Endometrial microvascular endothelial cells (primary cell): ENCODE measurements around the gene TSPAN9. TPM values are rescaled to one million over a fixed set of nuclear protein-coding genes. Genes with fewer than 3 reads are reported as not detected.

ENCODE experiments used
- in situ Hi-C: cut with HindIII; loops from 2 replicates; pipeline ENCODE4 v1.10.0; 2017; ENCODE audit warnings: low sequenced_read_pairs, low pct_unique_long_range_greater_than_20kb; ENCODE audit errors: inconsistent ontology term
- total RNA-seq: library from RNA; depleted of rRNA; stranded (reverse); fragments of >200 nt; gene quantifications from one replicate; pipeline ENCODE4 v1.2.3, GENCODE V29; 2015; ENCODE audit errors: inconsistent ontology term

TSPAN9 gene
- total RNA-seq, 1 donor from 2014 or later = 15.9 TPM

DNA sequence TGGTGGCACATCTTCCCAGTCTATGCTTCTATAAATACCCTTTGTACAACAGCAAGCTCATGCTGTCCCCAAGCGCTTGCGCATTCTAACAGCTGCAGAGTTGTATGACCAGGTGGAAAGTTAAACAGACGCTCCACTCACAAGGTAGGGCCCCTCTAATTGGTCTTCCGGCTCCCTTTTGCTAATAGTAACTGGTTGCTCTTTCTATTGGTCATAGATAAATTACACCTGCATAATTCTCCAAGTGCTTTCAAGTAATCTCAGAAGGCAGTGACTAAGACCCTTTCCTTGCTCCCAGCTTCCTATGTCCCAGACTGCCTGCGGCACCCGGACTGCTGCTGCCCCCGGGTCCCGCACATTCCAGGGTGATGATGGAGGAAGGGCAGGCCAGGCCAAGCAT, 6.1 kb upstream of the TSPAN9 start:
- in situ Hi-C loops = loop anchor here (10.0 kb wide), 1 partner anchor 64 kb away; no protein-coding TSS in a partner anchor

DNA sequence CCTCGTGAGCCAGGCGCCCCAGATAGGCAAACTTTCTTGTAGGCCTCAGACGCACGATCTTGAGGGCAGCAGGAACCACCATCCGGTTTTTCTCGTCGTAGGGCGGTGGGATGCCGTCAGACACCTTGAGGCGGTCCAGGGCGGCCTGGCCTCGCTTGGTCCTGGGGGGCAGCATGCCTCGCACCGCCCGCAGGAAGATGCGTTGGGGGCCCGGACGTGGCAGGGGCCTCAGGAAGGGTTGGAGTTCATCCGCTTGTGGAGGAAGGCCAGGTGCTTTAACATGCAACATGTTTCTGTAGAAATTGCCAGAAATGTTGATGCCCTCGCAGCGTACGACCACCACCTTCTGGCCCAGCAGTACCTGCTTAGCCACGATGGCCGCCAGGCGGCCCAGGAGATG, 5.5 kb upstream of the TSPAN9 start:
- in situ Hi-C loops = loop anchor here (10.0 kb wide), 1 partner anchor 63 kb away; no protein-coding TSS in a partner anchor

DNA sequence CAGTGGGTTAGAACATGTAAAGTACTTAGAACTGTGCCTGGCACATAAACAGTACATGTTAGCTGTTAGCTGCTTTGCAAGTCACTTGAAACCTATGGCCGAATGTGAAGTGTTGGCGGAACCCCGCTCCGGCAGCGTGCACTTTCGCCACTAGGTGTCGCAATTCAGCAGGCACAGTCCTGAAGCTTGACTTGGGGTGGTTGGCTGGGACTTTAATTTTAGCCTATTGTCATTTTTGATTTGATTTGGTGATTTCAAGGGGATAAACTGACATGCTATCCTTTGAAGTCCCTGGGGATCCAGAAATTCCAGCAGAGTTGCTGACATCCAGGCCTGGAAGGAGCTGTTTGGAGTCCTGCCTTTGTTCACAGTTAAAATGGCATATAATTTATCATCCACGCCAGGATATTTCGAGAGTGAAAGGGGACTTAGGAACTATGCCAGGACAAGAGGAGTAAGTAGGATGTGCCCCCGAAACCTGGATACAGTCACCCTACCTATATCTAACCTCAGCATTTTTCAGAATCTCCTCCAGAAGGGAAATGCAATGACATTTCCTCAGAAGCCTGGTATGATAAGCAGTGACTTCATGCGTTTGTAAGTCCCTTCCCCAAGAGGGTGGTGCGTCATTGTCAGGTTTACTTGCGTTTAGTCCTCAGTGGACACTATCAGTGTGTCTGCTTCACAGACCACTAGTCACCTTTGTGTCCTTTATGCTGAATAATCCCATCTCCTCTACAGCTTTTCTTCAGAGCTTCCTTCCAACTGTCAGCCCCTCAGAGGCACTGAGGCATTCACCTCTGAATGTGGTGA, 3.5 kb upstream of the TSPAN9 start:
- in situ Hi-C loops = loop anchor here (10.0 kb wide), 1 partner anchor 61 kb away; no protein-coding TSS in a partner anchor

DNA sequence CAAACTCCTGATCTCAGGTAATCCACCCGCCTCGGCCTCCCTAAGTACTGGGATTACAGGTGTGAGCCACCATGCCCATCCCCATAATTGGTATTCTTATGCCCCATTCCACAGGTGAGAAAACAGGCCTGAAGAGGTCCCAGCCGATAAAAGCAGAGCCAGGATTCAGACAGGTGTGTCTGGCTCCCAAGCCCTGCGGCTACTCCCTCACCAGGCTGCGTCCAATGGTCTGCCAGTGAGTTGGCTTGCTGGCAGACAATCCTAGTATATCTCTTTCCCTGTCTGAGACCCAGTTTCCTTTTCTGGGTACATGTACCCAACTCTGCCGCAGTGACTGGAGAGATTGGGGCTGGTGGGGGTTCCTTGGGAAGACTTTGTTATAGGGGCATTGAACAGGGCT, 1.9 kb upstream of the TSPAN9 start:
- in situ Hi-C loops = loop anchor here (10.0 to 25.0 kb wide), 2 partner anchors 59 to 212 kb away; no protein-coding TSS in a partner anchor

DNA sequence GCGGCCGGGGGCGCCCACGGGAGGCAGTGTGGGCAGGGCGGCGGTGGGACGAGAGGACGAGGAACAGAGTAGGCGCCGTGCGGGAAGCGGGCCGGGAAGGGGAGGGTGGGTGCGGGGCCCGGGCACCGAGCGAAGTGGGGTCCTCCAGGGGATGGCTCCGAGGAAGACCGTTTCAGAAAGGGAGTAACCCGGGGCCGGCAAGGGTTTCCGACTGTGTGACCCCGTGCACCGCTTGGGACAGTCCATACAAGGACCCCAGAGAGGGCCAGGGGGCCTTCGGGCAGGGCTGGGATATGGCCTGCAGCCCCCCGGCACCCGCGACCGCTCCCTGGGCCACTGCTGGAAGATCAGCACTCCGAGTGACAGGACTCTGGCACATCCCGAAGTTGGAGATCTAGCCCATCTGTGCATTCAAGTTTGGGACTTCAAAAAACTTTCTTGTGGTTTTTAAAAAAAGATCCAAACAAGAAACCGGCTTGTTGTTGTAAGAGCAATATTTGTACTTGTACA, 448 bp downstream of the TSPAN9 start:
- in situ Hi-C loops = loop anchor here (10.0 to 25.0 kb wide), 2 partner anchors 57 to 210 kb away; no protein-coding TSS in a partner anchor

DNA sequence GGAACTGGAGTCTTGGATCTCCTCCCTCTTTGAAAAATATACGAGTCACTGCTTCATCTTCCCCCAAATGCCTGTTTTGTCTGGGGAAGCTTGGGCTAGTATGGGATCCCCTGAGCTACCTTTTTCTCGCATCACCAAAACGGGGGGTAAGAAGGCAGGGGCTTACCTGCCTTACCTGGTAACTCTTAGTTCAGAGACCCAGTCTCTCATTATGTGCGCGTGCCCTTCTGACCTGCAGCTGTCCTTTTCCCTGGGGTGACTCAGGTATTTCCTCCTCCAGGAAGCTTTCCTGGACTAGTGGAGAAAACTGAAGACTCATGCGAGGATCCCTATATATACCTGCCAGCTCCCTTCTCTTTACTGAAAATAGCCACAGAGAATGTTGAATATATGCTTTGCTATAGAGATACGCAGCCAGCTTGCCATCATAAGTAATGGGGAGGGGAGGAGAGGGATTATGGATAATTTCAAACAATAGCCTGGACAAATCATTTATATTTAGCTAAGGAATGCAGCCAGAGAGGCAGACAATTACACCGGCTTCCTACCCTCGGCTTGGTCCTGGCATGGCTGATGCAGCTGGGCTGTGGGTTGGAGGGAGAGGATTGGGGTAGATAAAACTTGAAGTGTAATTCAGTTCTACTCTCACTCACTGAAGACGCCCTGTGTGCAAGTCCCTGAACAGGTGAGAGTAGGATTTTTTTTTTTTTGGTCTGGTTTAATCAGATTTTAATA, 1.1 kb downstream of the TSPAN9 start:
- in situ Hi-C loops = loop anchor here (10.0 to 25.0 kb wide), 2 partner anchors 57 to 209 kb away; no protein-coding TSS in a partner anchor

DNA sequence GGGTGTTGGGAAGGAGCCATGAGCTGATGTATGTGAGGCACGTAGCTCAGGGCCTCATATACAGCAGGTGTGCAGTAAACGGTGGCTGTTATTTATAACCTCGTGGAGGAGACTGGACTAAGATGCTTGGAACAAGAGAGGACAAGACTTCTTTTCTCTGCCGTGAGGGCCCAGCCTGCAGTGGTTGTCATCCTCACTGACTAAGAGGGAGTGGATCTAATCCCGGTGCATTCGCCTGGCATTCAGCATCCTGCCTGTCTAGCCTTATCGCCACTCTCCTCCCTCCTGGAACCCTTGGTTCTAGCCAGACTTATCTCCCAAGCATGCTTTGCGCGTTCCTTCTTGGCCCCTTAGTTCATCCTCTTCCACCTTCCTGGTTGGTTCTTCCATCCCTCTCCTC, 3.9 kb downstream of the TSPAN9 start:
- in situ Hi-C loops = loop anchor here (25.0 kb wide), 1 partner anchor 206 kb away; no protein-coding TSS in a partner anchor

DNA sequence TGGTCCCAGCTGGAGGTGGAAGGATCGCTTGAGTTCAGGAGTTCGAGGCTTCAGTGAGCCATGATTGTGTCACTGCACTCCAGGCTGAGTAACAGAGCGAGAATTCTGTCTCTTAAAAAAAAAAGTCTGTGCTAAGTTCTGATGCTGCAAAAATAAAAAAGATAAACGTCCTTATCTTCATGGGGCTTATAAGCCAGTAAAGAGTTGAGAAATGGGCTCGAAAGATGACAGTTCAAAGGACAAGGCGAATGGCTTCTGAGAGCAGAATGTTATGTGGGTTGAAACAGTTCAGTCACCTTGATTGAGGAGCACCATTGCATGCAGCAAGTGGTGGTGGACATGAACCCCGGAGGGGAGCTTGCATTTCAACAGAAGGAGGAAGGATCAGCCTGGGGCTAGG, 4.7 kb downstream of the TSPAN9 start:
- in situ Hi-C loops = loop anchor here (25.0 kb wide), 1 partner anchor 205 kb away; no protein-coding TSS in a partner anchor

DNA sequence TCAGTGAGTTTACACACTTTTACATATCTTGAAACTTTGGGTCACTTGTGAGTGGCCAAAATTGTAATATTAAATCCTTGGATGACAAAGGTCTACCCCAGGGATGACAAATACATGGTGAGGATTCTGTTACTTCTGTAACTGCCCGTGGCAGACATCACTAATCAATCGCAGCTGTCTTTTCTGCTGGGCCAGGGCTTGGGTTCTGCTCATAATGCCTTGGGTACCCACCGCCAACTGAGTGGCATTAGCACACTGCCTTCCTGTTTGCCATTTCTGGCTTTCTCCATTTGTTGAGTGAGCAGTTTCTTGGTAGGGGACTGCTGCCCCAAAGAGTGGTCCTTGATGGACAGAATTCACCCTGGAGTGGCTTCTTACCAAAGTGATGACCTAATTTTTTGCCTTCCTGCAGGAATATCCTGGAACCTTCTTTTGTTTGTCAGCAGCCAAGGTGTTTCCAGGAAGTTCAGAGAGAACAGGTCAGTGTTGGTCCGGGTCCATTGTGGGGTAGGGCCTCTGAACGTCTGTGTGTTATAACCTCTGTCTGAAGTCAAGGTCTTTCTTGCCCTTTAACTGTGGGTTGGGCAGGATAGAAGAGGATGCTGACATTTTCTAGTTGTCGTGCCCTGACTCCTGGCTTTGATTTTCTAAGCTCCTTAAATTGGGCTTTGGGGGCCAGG, 6.2 kb downstream of the TSPAN9 start:
- in situ Hi-C loops = loop anchor here (25.0 kb wide), 1 partner anchor 204 kb away; no protein-coding TSS in a partner anchor

DNA sequence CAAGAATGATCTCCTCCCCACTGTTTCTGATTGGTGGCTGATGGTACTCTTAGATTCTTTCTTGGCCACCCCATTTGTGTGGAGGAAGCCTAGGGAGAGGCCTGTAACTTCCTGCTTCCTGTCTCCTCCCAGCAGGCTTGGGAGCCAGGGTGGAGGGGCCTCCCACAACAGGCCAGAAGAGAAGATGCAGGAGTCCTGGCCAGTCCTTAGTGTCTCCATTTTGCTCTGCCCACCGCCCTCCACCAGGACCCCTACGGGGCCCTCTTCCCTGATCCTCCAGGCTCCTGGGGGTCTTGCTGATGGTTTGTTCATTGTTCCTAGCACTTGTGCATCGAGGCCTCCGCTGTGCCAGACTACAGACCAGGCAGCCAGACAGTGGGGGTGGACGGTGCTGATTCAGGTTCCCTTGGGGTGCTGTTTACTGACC, 6.8 kb downstream of the TSPAN9 start:
- in situ Hi-C loops = loop anchor here (25.0 kb wide), 1 partner anchor 203 kb away; no protein-coding TSS in a partner anchor

DNA sequence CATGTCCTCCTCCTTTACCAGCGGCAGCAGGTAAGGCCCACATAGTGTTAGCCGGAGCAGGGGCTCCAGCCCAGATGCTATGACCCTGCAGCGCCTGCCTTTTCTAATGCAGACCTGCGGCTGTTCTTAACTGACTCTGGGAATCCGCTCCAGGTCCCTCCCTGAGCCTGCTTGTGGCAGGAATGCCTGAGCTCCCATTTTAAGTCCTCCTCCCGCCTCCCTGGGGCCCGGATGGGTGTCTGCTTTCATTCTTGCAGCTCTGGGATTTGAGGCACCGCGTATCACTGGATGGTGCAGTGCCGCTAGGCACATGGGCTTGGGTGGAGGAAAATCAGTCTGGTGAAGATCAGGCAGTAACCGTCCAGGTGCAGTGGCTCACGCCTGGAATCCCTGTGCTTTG, 7.6 kb downstream of the TSPAN9 start:
- in situ Hi-C loops = loop anchor here (25.0 kb wide), 1 partner anchor 203 kb away; no protein-coding TSS in a partner anchor

DNA sequence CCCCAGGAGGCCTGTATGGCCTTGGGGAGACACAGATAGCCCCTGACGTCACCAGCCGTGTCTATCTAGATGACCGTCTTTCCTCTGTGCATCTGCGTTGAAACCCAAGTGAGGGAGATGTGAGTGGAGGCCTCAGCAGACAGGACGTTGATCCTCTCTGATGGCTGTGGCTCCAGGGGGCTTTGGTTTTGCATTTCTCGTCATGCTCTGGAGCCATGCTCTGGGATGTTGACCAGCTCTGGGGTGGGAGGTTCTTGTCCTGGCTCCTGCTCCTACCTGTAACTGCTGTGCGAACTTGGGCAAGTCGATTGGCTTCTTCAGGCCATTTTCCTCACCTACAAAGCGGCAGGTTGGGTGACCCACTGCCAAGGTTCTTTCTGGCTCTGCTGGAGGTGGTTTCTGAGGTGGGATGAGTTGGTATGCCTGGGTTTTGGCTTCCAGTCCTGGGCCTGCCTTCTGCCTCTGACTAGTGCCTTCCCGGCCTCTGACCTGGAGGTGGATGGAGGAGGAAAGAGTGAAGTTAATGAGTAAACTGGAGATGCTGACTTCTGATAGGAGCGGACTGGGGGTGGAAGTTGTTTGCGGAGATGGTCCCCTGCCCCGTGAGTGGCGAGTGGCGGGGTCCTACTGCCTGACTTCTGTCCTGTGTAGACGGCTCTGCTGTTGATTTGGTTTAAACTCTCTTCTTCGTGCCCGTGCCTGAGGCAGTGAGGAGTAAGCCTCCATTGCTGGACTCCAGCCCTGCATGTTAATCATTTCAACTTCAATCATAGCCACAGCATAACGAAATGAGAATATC, 8.4 kb downstream of the TSPAN9 start:
- in situ Hi-C loops = loop anchor here (25.0 kb wide), 1 partner anchor 202 kb away; no protein-coding TSS in a partner anchor

DNA sequence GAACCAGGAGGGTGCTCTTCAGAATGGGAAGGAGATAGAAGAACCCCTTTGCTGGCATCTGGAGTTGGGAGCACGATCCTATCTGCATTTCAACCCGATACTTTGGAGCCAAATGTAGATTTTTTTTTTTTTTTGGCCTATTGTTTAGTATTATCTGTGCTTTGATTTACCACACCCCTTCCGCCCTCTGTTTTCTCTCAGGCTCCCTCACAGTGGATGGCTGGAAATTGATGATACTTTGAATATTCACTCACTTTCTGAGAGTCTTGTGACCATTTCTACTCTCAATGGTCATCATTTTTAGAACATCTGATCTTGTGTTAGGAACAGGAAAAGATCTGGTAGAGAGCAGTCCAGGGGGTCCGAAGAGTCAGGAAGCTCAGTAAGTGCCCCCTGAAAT, 9.0 kb downstream of the TSPAN9 start:
- in situ Hi-C loops = loop anchor here (25.0 kb wide), 1 partner anchor 201 kb away; no protein-coding TSS in a partner anchor

DNA sequence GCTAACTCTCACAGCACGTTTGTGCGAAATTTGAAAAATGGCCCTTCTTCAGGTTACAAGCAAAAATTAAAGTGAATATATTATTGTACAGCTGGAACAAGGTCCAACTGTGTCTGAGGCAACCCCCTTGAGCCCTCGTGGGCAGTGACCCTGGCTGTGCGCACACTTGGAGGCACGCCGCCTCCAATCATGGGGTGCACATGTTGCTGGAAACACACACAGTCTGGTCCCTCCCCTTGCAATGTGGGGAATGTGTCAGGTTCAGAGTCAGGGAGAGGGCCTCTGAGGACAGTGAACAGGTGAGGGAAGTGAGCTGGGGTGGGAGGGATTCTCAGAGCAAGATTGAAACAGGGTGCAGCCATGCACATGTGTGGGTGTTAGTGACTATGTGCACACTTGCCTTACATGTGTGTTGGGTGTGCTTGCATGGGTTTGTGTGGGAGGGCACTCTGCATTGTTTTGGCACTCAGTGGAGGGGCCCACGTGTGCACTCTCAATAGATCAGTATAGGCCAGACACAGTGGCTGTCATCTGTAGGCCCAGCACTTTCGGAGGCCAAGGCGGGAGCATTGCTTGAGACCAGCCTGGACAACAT, 9.6 kb downstream of the TSPAN9 start:
- in situ Hi-C loops = loop anchor here (25.0 kb wide), 1 partner anchor 200 kb away; no protein-coding TSS in a partner anchor

DNA sequence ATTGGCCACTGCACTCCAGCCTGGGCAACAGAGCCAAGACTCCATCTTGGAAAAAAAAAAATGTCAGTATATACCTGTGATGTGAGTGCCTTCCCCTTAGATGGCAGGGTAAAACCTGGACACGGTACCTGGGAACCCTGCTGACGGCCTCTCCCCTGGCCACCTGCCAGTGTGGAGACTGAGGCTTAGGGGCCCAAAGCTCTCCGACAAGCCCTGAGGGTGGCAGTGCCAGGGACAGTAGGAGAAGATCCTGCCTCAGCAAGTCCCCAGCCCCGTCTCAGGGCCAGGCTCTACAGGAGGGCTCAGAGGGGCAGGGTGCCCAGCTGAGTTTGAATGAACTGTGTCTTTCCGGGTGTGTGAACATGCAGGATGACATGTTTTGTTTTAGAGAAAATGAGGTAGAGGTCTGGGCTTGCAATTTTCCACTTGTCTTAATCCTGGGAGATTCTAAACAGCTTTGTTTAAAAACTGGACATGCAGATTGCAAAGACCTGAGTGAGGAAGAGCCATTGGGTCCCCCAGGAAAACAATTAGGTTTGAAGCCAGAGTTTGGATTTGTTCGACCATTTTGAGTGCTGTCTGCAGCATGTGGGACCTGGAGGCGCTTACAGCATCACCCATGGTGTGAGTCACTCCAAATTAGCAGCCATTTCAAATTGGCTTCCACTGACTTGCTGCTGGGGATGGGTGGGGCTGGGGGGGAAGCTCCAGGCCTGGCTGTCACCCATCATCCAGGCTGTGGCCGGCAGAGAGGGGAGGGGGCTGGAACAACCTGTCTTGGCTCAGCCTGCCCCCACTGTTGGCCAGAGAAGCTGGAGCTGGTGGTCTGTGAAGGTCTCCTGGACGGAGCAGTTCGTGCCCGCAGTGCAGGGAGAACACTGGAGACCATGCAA, 10.8 kb downstream of the TSPAN9 start:
- in situ Hi-C loops = loop anchor here (25.0 kb wide), 1 partner anchor 199 kb away; no protein-coding TSS in a partner anchor

DNA sequence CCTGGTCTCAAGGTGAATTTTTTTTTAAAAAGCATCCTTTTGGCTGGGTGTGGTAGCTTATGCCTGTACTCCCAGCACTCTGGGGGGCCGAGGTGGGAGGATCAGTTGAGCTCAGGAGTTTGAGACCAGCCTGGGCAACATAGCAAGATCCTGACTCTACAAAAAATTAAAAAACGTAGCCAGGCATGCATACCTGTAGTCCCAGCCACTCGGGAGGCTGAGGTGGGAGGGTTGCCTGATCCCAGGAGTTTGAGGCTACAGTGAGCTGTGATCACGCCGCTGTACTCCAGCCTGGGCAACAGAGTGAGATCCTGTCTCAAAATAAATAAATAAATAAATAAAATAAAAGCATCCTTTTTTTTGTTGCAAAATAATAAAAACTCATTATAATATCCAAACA, 12.4 kb downstream of the TSPAN9 start:
- in situ Hi-C loops = loop anchor here (25.0 kb wide), 1 partner anchor 198 kb away; no protein-coding TSS in a partner anchor
